Neural progenitor cell (in vitro differentiated cells): ENCODE measurements around the gene CNTROB.

ENCODE experiments used
- EZH2 ChIP-seq: fragments of 200-600 bp; sonication (generic); IDR thresholded peaks from 2 replicates; pipeline ENCODE4 v1.6.1; 2017; ENCODE audit warnings: antibody characterized with exemption, mild to moderate bottlenecking, moderate library complexity
- EZH2phosphoT487 ChIP-seq: fragments of 200-600 bp; sonication (generic); IDR thresholded peaks from 2 replicates; pipeline ENCODE4 v1.6.1; 2017; ENCODE audit warnings: antibody characterized with exemption
- TF ChIP-seq, protein P1 (sequence below): fragments of 200-600 bp; sonication (generic); IDR thresholded peaks from 2 replicates; pipeline ENCODE4 v1.5.1; 2017; ENCODE audit warnings: antibody characterized with exemption, mild to moderate bottlenecking

DNA sequence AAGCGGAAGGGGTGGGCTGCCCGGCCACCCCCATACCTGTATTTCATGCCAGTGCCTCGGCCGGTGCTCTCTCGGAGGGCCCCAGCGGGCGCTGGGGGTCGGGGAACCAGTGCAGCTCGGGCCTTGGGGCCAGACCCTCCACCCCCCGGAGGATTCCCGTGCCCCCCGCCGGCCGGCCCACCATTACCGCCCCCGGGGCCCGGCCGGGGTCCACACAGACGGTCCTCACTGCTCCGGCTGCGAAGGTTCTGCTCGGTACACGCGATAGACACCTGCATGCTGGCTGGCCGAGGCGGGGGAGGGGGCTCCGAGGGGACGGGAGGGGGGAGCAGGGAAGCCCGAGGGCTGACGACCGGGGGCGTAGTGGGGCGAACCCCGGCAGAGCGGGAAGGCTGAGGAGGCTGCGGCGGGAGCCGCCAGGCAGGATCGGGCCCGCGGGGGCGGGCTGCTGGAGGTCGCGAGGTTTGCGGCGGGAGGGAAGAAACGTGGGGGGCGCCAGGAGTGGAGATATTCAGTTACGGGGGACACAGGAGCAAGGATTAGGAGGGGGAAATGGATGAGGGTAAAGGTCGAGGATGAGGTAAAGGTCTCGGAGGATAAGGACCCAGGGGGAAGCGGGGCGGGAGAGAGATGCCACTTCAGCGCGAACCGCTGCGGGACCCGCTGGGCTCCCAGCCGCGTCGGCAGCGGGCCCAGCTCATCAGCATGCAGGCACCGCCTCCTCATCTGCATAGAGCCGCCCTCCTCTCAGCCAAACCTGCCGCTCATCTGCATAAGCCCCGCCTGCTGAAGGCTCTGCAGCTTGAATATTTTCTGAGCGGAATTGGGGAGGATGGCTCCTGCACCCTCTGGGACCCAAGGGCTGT lies 2.6 kb upstream of the CNTROB start, which contains the start of gene KCNAB3:
- TF ChIP-seq, protein P1, sequence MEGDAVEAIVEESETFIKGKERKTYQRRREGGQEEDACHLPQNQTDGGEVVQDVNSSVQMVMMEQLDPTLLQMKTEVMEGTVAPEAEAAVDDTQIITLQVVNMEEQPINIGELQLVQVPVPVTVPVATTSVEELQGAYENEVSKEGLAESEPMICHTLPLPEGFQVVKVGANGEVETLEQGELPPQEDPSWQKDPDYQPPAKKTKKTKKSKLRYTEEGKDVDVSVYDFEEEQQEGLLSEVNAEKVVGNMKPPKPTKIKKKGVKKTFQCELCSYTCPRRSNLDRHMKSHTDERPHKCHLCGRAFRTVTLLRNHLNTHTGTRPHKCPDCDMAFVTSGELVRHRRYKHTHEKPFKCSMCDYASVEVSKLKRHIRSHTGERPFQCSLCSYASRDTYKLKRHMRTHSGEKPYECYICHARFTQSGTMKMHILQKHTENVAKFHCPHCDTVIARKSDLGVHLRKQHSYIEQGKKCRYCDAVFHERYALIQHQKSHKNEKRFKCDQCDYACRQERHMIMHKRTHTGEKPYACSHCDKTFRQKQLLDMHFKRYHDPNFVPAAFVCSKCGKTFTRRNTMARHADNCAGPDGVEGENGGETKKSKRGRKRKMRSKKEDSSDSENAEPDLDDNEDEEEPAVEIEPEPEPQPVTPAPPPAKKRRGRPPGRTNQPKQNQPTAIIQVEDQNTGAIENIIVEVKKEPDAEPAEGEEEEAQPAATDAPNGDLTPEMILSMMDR: no peak
- TF ChIP-seq EZH2: peak; percentile 50
- peak; percentile 50 for TF ChIP-seq EZH2phosphoT487
